Panc1 (cell line): Measurements from ENCODE around the gene CHSY1. TPM values are rescaled to one million over a fixed set of nuclear protein-coding genes. Genes with fewer than 3 reads are reported as not detected.

ENCODE experiments used
- ATAC-seq: fragments of 200-7000 bp; cut with Tn5 transposase; 2 replicates; pipeline ENCODE4 v1.9.1; 2020; ENCODE audit warnings: mild to moderate bottlenecking, moderate library complexity
- BruUV-seq: library from RNA; stranded (reverse); fragments of 400-500 nt; replicated peaks from 2 replicates; lab custom pipeline; 2021; lab: Mats Ljungman, UMichigan
- CTCF ChIA-PET: fragments of 300-600 bp; sonication (Branson Sonifier 250); formaldehyde crosslinking; loops from one replicate; lab custom pipeline; 2022; ENCODE audit warnings: antibody characterized with exemption; lab: Charles Lee
- POLR2A ChIA-PET: fragments of 300-600 bp; sonication (Branson Sonifier 250); formaldehyde crosslinking; loops from one replicate; lab custom pipeline; 2022; ENCODE audit warnings: antibody characterized with exemption; lab: Charles Lee
- DNase-seq: peaks from one replicate; pipeline ENCODE4 v3.0.0-alpha.2; 2010; ENCODE audit warnings: low read depth, low spot score
- H3K27ac ChIP-seq: 2 replicates; pipeline ENCODE4 v1.5.1; 2011; ENCODE audit warnings: mild to moderate bottlenecking, low read length, inconsistent platforms
- H3K27me3 ChIP-seq: fragments of 200-500 bp; sonication (Bioruptor generic); 2 replicates; pipeline ENCODE4 v1.6.0; 2014; ENCODE audit warnings: low read length, inconsistent platforms; ENCODE audit not compliant: control insufficient read depth, insufficient read depth
- H3K36me3 ChIP-seq: fragments of 200-500 bp; sonication (Bioruptor generic); 2 replicates; pipeline ENCODE4 v1.5.1; 2014; ENCODE audit warnings: inconsistent platforms, mild to moderate bottlenecking, low read length, moderate library complexity; ENCODE audit not compliant: control insufficient read depth, insufficient read depth
- H3K4me1 ChIP-seq: 2 replicates; pipeline ENCODE4 v1.5.1; 2011; ENCODE audit warnings: inconsistent platforms, mild to moderate bottlenecking, low read length, moderate library complexity; ENCODE audit not compliant: control insufficient read depth, insufficient read depth
- H3K4me3 ChIP-seq, 2 experiments: 2 replicates each; pipeline ENCODE4 v1.5.1; 2011 to 2012; ENCODE audit warnings: low read depth in 2 of 2, low read length in 2 of 2, mild to moderate bottlenecking in 2 of 2, inconsistent platforms in 1 of 2, moderate library complexity in 1 of 2
- H3K9me3 ChIP-seq: fragments of 200-500 bp; sonication (Bioruptor generic); 2 replicates; pipeline ENCODE4 v1.5.1; 2014; ENCODE audit warnings: low read depth, mild to moderate bottlenecking, inconsistent platforms, low read length, moderate library complexity; ENCODE audit not compliant: control insufficient read depth, insufficient read depth
- POLR2AphosphoS5 ChIP-seq: IDR thresholded peaks from 2 replicates; pipeline ENCODE4 v1.6.1; 2012; ENCODE audit warnings: mild to moderate bottlenecking, low read depth, low read length, moderate library complexity
- REST ChIP-seq, 2 experiments: IDR thresholded peaks; 2 replicates each; pipeline ENCODE4 v1.6.1; 2011 to 2012; ENCODE audit warnings: low read depth in 2 of 2, control low read depth in 1 of 2, low read length in 1 of 2, mild to moderate bottlenecking in 1 of 2, moderate library complexity in 1 of 2; ENCODE audit not compliant: insufficient read depth in 1 of 2
- SIN3A ChIP-seq: IDR thresholded peaks from 2 replicates; pipeline ENCODE4 v1.6.1; 2012; ENCODE audit warnings: low read depth, mild to moderate bottlenecking, low read length, moderate library complexity, borderline replicate concordance; ENCODE audit not compliant: insufficient read depth
- TCF7L2 ChIP-seq: IDR thresholded peaks from 2 replicates; pipeline ENCODE4 v1.6.1; 2011; ENCODE audit warnings: mild to moderate bottlenecking, low read depth, low read length, inconsistent platforms
- in situ Hi-C: cut with HindIII; loops from 2 replicates; pipeline ENCODE4 v1.10.0; 2016; ENCODE audit warnings: low sequenced_read_pairs, low pct_unique_long_range_greater_than_20kb
- intact Hi-C: fragments of 100-400 bp; cut with micrococcal nuclease; formaldehyde crosslinking; loops from one replicate; pipeline ENCODE4 v1.10.0; 2022; ENCODE audit not compliant: unreplicated experiment
- total RNA-seq: library from RNA; stranded (reverse); gene quantifications from one replicate; pipeline ENCODE4 v1.2.1, GENCODE V29; 2021; ENCODE audit not compliant: unreplicated experiment
- TF ChIP-seq, protein P1 (sequence below): fragments of 450-650 bp; IDR thresholded peaks from 2 replicates; pipeline ENCODE4 v1.5.1; 2017; ENCODE audit warnings: mild to moderate bottlenecking

CHSY1 gene
- total RNA-seq, 1 experiment from 2014 or later: 50.8 TPM

- Histone ChIP-seq H3K9me3 (no peaks in the 10 kb centered on the region), H3K27me3 (no peaks in the 10 kb centered on the region), H3K36me3 (peaks cover 17% of the 10 kb centered on the region), H3K27ac (no peak overlapping the region), H3K4me3 (no peak overlapping the region), H3K4me1 (peaks cover 3% of the 10 kb centered on the region; the same call in 1 of the 2 replicates)
- ChIA-PET POLR2A (interaction anchor here (0.6 kb wide), 1 partner anchor 410 kb away, joined by 5 read pairs; no protein-coding TSS in a partner anchor), CTCF (interaction anchor here (0.5 kb wide), 1 partner anchor 182 kb away, joined by 4 read pairs; no protein-coding TSS in a partner anchor)
- in situ Hi-C loops (no loop called here), intact Hi-C loops (no loop called here)
- no peak for TF ChIP-seq SIN3A
- TF ChIP-seq POLR2AphosphoS5: no peak
- TF ChIP-seq TCF7L2: no peak
- TF ChIP-seq, protein P1, sequence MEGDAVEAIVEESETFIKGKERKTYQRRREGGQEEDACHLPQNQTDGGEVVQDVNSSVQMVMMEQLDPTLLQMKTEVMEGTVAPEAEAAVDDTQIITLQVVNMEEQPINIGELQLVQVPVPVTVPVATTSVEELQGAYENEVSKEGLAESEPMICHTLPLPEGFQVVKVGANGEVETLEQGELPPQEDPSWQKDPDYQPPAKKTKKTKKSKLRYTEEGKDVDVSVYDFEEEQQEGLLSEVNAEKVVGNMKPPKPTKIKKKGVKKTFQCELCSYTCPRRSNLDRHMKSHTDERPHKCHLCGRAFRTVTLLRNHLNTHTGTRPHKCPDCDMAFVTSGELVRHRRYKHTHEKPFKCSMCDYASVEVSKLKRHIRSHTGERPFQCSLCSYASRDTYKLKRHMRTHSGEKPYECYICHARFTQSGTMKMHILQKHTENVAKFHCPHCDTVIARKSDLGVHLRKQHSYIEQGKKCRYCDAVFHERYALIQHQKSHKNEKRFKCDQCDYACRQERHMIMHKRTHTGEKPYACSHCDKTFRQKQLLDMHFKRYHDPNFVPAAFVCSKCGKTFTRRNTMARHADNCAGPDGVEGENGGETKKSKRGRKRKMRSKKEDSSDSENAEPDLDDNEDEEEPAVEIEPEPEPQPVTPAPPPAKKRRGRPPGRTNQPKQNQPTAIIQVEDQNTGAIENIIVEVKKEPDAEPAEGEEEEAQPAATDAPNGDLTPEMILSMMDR: no peak
- no peak for TF ChIP-seq REST (IDR thresholded peaks at IDR 0.05; ENCODE audit: insufficient read depth in 1 of 2, low read depth in 2 of 2, low read length in 1 of 2)
- no TSS peak for BruUV-seq
- no peak for DNase-seq
- peak; percentile 50 for ATAC-seq
Observed at GRCh38 chr15:101267320-101268104, 15.7 kb upstream of the CHSY1 start.

GRCh38 chr15:101266787-101267186 is 14.9 kb upstream of the CHSY1 start:
- Histone ChIP-seq H3K36me3 (peaks cover 11% of the 10 kb centered on the region), H3K27ac (no peak overlapping the region), H3K27me3 (no peaks in the 10 kb centered on the region), H3K4me1 (peaks cover 3% of the 10 kb centered on the region; the same call in 1 of the 2 replicates), H3K4me3 (no peak overlapping the region), H3K9me3 (no peaks in the 10 kb centered on the region)
- TF ChIP-seq REST (IDR thresholded peaks at IDR 0.05; ENCODE audit: insufficient read depth in 1 of 2, low read depth in 2 of 2, low read length in 1 of 2) (no peak), SIN3A (no peak), POLR2AphosphoS5 (no peak)
- intact Hi-C loops (no loop called here), in situ Hi-C loops (no loop called here)
- POLR2A ChIA-PET: no interaction called here
- CTCF ChIA-PET: no interaction called here
- no TSS peak for BruUV-seq
- DNase-seq (no peak), ATAC-seq (no peak)
